H9 (cell line): ENCODE measurements around the gene CPSF4L. TPM values are rescaled to one million over a fixed set of nuclear protein-coding genes. Genes with fewer than 3 reads are reported as not detected.

Experiments used
- DNase-seq: peaks from one replicate; pipeline ENCODE4 v3.0.0-alpha.2; 2017
- H2AFZ ChIP-seq: one replicate; pipeline ENCODE4 v1.6.1; 2013; ENCODE audit warnings: mild to moderate bottlenecking, low read length, control low read depth, moderate library complexity
- H2AK5ac ChIP-seq: 2 replicates; pipeline ENCODE4 v1.6.1; 2013; ENCODE audit warnings: low read length, control low read depth, mixed read lengths; ENCODE audit not compliant: insufficient read length
- H2BK120ac ChIP-seq: one replicate; pipeline ENCODE4 v1.6.1; 2013; ENCODE audit warnings: low read depth, mild to moderate bottlenecking, low read length, control low read depth, inconsistent platforms; ENCODE audit not compliant: poor library complexity, severe bottlenecking
- H2BK12ac ChIP-seq: 2 replicates; pipeline ENCODE4 v1.6.1; 2013; ENCODE audit warnings: low read length, control low read depth, mixed read lengths, low read depth; ENCODE audit not compliant: insufficient read length
- H2BK15ac ChIP-seq: 2 replicates; pipeline ENCODE4 v1.6.1; 2013; ENCODE audit warnings: low read depth, low read length, control low read depth
- H2BK20ac ChIP-seq: one replicate; pipeline ENCODE4 v1.6.1; 2013; ENCODE audit warnings: low read depth, mild to moderate bottlenecking, low read length, control low read depth, inconsistent platforms; ENCODE audit not compliant: poor library complexity, severe bottlenecking
- H2BK5ac ChIP-seq: 2 replicates; pipeline ENCODE4 v1.6.1; 2013; ENCODE audit warnings: low read length, control low read depth, mixed read lengths; ENCODE audit not compliant: insufficient read length
- H3K14ac ChIP-seq: 2 replicates; pipeline ENCODE4 v1.6.1; 2013; ENCODE audit warnings: low read length, control low read depth; ENCODE audit not compliant: insufficient read depth
- H3K18ac ChIP-seq: 2 replicates; pipeline ENCODE4 v1.6.1; 2013; ENCODE audit warnings: low read depth, mild to moderate bottlenecking, mixed read lengths, low read length, control low read depth; ENCODE audit not compliant: insufficient read length
- H3K23ac ChIP-seq: 2 replicates; pipeline ENCODE4 v1.6.1; 2013; ENCODE audit warnings: low read length, control low read depth, mixed read lengths, low read depth; ENCODE audit not compliant: insufficient read length
- H3K23me2 ChIP-seq: 2 replicates; pipeline ENCODE4 v1.6.1; 2013; ENCODE audit warnings: low read depth, mild to moderate bottlenecking, mixed read lengths, low read length, control low read depth; ENCODE audit not compliant: insufficient read length, poor library complexity, severe bottlenecking
- H3K27ac ChIP-seq: 2 replicates; pipeline ENCODE4 v1.5.1; 2013; ENCODE audit warnings: low read length, control low read depth, mixed read lengths, low read depth; ENCODE audit not compliant: insufficient read length
- H3K27me3 ChIP-seq: 2 replicates; pipeline ENCODE4 v1.6.1; 2013; ENCODE audit warnings: low read length, control low read depth, inconsistent platforms; ENCODE audit not compliant: insufficient read depth
- H3K4ac ChIP-seq: 2 replicates; pipeline ENCODE4 v1.6.1; 2013; ENCODE audit warnings: low read depth, mild to moderate bottlenecking, control low read depth, inconsistent platforms, low read length, moderate library complexity
- H3K4me1 ChIP-seq: 2 replicates; pipeline ENCODE4 v1.6.1; 2013; ENCODE audit warnings: low read length, control low read depth, inconsistent platforms; ENCODE audit not compliant: insufficient read depth
- H3K4me2 ChIP-seq: 2 replicates; pipeline ENCODE4 v1.6.1; 2013; ENCODE audit warnings: low read length, control low read depth, mixed read lengths; ENCODE audit not compliant: insufficient read length, insufficient read depth
- H3K56ac ChIP-seq: 2 replicates; pipeline ENCODE4 v1.6.1; 2013; ENCODE audit warnings: low read depth, mild to moderate bottlenecking, mixed read lengths, low read length, control low read depth; ENCODE audit not compliant: insufficient read length
- H3K79me1 ChIP-seq: 2 replicates; pipeline ENCODE4 v1.6.1; 2013; ENCODE audit warnings: low read depth, mild to moderate bottlenecking, moderate library complexity, low read length, control low read depth, inconsistent platforms; ENCODE audit not compliant: insufficient read depth, poor library complexity, severe bottlenecking
- H3K79me2 ChIP-seq: 2 replicates; pipeline ENCODE4 v1.6.1; 2013; ENCODE audit warnings: low read length, control low read depth, inconsistent platforms; ENCODE audit not compliant: insufficient read depth
- H3K9ac ChIP-seq: 2 replicates; pipeline ENCODE4 v1.6.1; 2013; ENCODE audit warnings: low read length, control low read depth, mixed read lengths; ENCODE audit not compliant: insufficient read length; ENCODE audit errors: extremely low read depth
- H3K9me3 ChIP-seq: one replicate; pipeline ENCODE4 v1.6.1; 2013; ENCODE audit warnings: low read depth, low read length, inconsistent platforms; ENCODE audit not compliant: control insufficient read depth
- H3T11ph ChIP-seq: one replicate; pipeline ENCODE4 v1.6.1; 2013; ENCODE audit warnings: mild to moderate bottlenecking, low read length, control low read depth, inconsistent platforms
- H4K20me1 ChIP-seq: one replicate; pipeline ENCODE4 v1.6.1; 2013; ENCODE audit not compliant: control insufficient read depth, insufficient read length, insufficient read depth
- H4K5ac ChIP-seq: 2 replicates; pipeline ENCODE4 v1.6.1; 2013; ENCODE audit warnings: low read depth, mild to moderate bottlenecking, mixed read lengths, low read length, control low read depth; ENCODE audit not compliant: insufficient read length
- H4K8ac ChIP-seq: replicated peaks from 2 replicates; pipeline ENCODE4 v1.6.1; 2013; ENCODE audit warnings: low read length, control low read depth, mixed read lengths, low read depth; ENCODE audit not compliant: insufficient read length
- H4K91ac ChIP-seq: 2 replicates; pipeline ENCODE4 v1.6.1; 2013; ENCODE audit warnings: low read depth, mild to moderate bottlenecking, moderate library complexity, mixed read lengths, low read length, control low read depth; ENCODE audit not compliant: insufficient read length
- H3K27ac Mint-ChIP-seq, 3 experiments: 2 replicates in 2 of 3; 3 replicates in 1 of 3; pipeline ENCODE4 v1.8.0; 2020 to 2021; ENCODE audit warnings: mixed read lengths in 3 of 3, mild to moderate bottlenecking in 1 of 3, moderate library complexity in 1 of 3
- H3K27me3 Mint-ChIP-seq: 2 replicates; pipeline ENCODE4 v1.8.0; 2021; ENCODE audit warnings: low read depth, mild to moderate bottlenecking, moderate library complexity, mixed read lengths
- H3K36me3 Mint-ChIP-seq, 3 experiments: 2 replicates in 2 of 3; 3 replicates in 1 of 3; pipeline ENCODE4 v1.8.0; 2020 to 2021; ENCODE audit warnings: low read depth in 3 of 3, mixed read lengths in 3 of 3; ENCODE audit not compliant: insufficient read depth in 1 of 3
- H3K4me1 Mint-ChIP-seq, 2 experiments: 2 replicates each; pipeline ENCODE4 v1.8.0; 2020; ENCODE audit warnings: mixed read lengths in 2 of 2
- H3K4me3 Mint-ChIP-seq, 2 experiments: 2 replicates in 1 of 2; 3 replicates in 1 of 2; pipeline ENCODE4 v1.8.0; 2020 to 2021; ENCODE audit warnings: mild to moderate bottlenecking in 2 of 2, mixed read lengths in 2 of 2, moderate library complexity in 1 of 2
- H3K9me3 Mint-ChIP-seq, 2 experiments: 2 replicates in 1 of 2; 3 replicates in 1 of 2; pipeline ENCODE4 v1.8.0; 2020; ENCODE audit warnings: mild to moderate bottlenecking in 2 of 2, mixed read lengths in 2 of 2, moderate library complexity in 1 of 2
- CTCF ChIP-seq: fragments of 200-600 bp; sonication (generic); conservative IDR thresholded peaks from 3 replicates; pipeline ENCODE4 v1.8.0; 2021; ENCODE audit warnings: antibody characterized with exemption, mild to moderate bottlenecking
- WGBS: extraction: QIAGEN DNeasy Blood & Tissue Kit; methylation state at CpG from one replicate; pipeline ENCODE4 v1.1.7; 2013; ENCODE audit warnings: missing lambda C conversion rate, low lambda C conversion rate, mixed read lengths; ENCODE audit not compliant: insufficient read length; ENCODE audit errors: extremely low coverage; 5-methylcytosine and 5-hydroxymethylcytosine counted together
- total RNA-seq: library from RNA; stranded (reverse); gene quantifications from 2 replicates; pipeline ENCODE4 v1.2.1, GENCODE V29; 2021

CPSF4L gene
- total RNA-seq, 1 experiment from 2014 or later, result not detected

GRCh38 chr17:73223626-73224230 lies 38.0 kb downstream of the CPSF4L start:
- H3K36me3 Mint-ChIP-seq, result peaks cover 6 to 24% (median 19%) of the 10 kb centered on the region in 3 experiments; a peak in 5 of 7 replicates
- WGBS, result no CpG with 5 or more reads among the region's 2 CpGs
- Histone ChIP-seq H3K27ac (no peak overlapping the region), H3K9me3 (no peaks in the 10 kb centered on the region), H2BK15ac (no peak overlapping the region), H2AK5ac (no peak overlapping the region), H3K79me2 (peaks cover 15% of the 10 kb centered on the region; the same call in 1 of the 2 replicates), H2BK120ac (no peak overlapping the region), H3K23ac (no peak overlapping the region), H3K14ac (no peak overlapping the region), H3K56ac (no peak overlapping the region), H3K9ac (no peak overlapping the region), H2BK20ac (no peak overlapping the region), H3K4me1 (peaks cover 6% of the 10 kb centered on the region; the same call in 1 of the 2 replicates), H3K23me2 (no peaks in the 10 kb centered on the region), H3K18ac (no peak overlapping the region), H3T11ph (no peak overlapping the region), H4K20me1 (no peaks in the 10 kb centered on the region), H2BK12ac (no peak overlapping the region), H2BK5ac (no peak overlapping the region), H4K5ac (no peak overlapping the region), H3K4me2 (no peak overlapping the region), H3K4ac (no peak overlapping the region), H3K27me3 (no peaks in the 10 kb centered on the region), H2AFZ (no peak overlapping the region), H4K8ac (no peak overlapping the region), H4K91ac (no peak overlapping the region), H3K79me1 (peaks cover 5% of the 10 kb centered on the region)
- H3K4me3 Mint-ChIP-seq, result no peak overlapping the region
- peaks cover 28 to 29% of the 10 kb centered on the region in 2 experiments for H3K4me1 Mint-ChIP-seq
- TF ChIP-seq CTCF, result no peak
- no peaks in the 10 kb centered on the region for H3K27me3 Mint-ChIP-seq
- H3K9me3 Mint-ChIP-seq, result no peaks in the 10 kb centered on the region
- no peak overlapping the region; a peak in 1 of 7 replicates for H3K27ac Mint-ChIP-seq
- DNase-seq, result no peak
